T-helper 2 cell treated with Interferon-gamma antibody and Interleukin-4, amounts not matched to agents 5 μg/mL and 100 μg/mL, for 36 hours (primary cell): ENCODE data around the gene TPI1.
"Not testable (repeated sequence)": the region's sequence is repeated elsewhere in the genome, so short reads cannot be mapped to it uniquely, and the experiment has no call there.

Experiments used
- DNase-seq: peaks from one replicate; pipeline ENCODE4 v3.0.0; 2021; ENCODE audit warnings: low spot score
- H3K27ac Mint-ChIP-seq: one replicate; pipeline ENCODE4 v1.8.0; 2021; ENCODE audit warnings: mild to moderate bottlenecking, mixed read lengths
- H3K27me3 Mint-ChIP-seq: one replicate; pipeline ENCODE4 v1.8.0; 2021; ENCODE audit warnings: low read depth, mixed read lengths
- H3K36me3 Mint-ChIP-seq: one replicate; pipeline ENCODE4 v1.8.0; 2021; ENCODE audit warnings: low read depth, mixed read lengths
- H3K4me1 Mint-ChIP-seq: one replicate; pipeline ENCODE4 v1.8.0; 2021; ENCODE audit warnings: low read depth, mixed read lengths
- H3K4me3 Mint-ChIP-seq: one replicate; pipeline ENCODE4 v1.8.0; 2022; ENCODE audit warnings: mild to moderate bottlenecking, moderate library complexity, mixed read lengths
- H3K9me3 Mint-ChIP-seq: one replicate; pipeline ENCODE4 v1.8.0; 2021; ENCODE audit warnings: mixed read lengths

Gene TPI1

DNA sequence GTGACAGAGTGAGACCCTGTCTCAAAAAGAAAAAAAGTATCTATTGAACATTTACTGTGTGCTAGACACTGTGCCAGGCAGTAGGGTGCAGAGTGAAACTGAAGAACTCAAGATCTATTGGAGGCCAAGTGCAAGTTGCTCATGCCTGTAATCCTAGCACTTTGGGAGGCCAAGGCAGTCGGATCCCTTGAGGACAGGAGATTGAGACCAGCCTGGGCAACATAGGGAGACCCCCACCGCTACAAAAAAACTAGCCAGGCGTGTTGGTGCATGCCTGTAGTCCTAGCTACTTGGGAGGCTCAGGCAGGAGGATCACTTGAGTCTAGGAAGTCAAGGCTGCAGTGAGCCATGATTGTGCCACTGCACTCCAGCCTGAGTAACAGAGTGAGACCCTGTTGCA lies 25.4 kb downstream of the TPI1 start:
- H3K27me3 Mint-ChIP-seq: not testable (repeated sequence)

DNA sequence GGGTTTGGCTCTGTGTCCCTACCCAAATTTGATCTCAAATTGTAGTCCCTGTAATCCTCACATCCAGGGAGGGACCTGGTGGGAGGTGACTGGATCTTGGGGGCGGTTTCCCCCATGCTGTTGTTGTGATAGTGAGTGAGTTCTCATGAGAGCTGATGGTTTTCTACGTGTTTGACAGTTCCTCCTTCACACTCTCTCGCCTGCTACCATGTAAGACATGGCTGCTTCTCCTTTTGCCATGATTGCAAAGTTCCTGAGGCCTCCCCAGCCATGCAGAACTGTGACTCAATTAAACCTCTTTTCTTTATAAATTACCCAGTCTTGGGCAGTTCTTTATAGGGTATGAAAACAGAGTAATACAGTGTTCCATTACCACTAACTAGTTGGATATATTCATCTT lies 27.0 kb downstream of the TPI1 start:
- H3K27ac Mint-ChIP-seq: no peak overlapping the region
- no peak overlapping the region for H3K4me3 Mint-ChIP-seq
- no peak for DNase-seq
- no peaks in the 10 kb centered on the region for H3K9me3 Mint-ChIP-seq
- H3K27me3 Mint-ChIP-seq: no peaks in the 10 kb centered on the region
- peaks cover 2% of the 10 kb centered on the region for H3K36me3 Mint-ChIP-seq
- peaks cover 12% of the 10 kb centered on the region for H3K4me1 Mint-ChIP-seq

More for the DNA sequence above, 25.4 kb downstream of the TPI1 start:
- not testable (repeated sequence) for DNase-seq, H3K36me3 Mint-ChIP-seq, H3K9me3 Mint-ChIP-seq
- peaks cover 12% of the 10 kb centered on the region for H3K4me1 Mint-ChIP-seq
- H3K4me3 Mint-ChIP-seq: peak overlapping the region; percentile 21
- peak overlapping the region; percentile 64 for H3K27ac Mint-ChIP-seq

DNA sequence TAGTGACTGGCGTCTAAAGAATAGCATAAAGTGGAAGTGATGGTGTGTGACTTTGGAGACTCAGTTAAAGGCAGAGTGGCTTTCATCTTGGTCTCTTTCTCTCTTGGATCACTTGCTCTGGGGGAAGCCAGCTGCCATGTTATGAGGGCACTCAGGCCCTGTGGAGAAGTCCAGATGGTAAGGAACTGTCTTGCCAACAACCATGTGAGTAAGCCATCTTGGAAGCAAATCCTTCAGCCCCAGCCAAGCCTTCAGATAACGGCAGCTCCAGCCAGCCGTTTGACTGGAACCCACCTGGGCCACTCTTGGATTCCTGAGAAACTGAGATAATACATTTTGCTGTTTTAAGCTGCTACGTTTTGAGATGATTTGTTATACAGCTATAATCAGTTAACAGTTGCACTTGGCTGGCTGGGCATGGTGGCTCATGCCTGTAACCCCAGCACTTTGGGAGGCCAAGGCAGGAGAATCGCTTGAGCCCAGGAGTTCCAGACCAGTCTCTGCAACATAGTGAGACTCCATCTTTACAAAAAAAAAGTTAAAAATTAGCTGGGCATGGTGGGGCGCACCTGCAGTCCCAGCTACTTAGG lies 29.6 kb downstream of the TPI1 start:
- DNase-seq: no peak
- no peak overlapping the region for H3K27ac Mint-ChIP-seq
- H3K4me3 Mint-ChIP-seq: no peak overlapping the region
- no peaks in the 10 kb centered on the region for H3K36me3 Mint-ChIP-seq
- no peaks in the 10 kb centered on the region for H3K27me3 Mint-ChIP-seq
- no peaks in the 10 kb centered on the region for H3K9me3 Mint-ChIP-seq
- H3K4me1 Mint-ChIP-seq: peaks cover 10% of the 10 kb centered on the region

DNA sequence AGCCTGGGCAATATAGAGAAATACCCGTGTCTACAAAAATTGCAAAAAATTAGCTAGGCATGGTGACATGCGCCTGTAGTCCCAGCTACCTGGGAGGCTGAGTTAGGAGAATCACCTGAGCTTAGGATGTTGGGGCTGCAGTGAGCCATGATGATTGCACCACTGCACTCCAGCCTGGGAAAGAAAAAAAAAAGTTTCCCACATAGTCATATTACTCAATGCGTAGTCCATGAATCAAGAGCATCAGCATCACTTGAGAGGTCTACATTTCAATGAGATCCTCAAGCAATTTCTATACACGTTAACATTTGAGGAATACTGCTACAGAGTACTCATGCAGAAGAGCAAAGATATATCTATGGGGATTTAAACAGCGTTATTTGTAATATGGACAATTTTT lies 32.1 kb downstream of the TPI1 start:
- Mint-ChIP-seq H3K36me3 (no peaks in the 10 kb centered on the region), H3K9me3 (no peaks in the 10 kb centered on the region), H3K4me1 (peaks cover 13% of the 10 kb centered on the region), H3K27ac (no peak overlapping the region), H3K4me3 (no peak overlapping the region), H3K27me3 (no peaks in the 10 kb centered on the region)
- DNase-seq: no peak

DNA sequence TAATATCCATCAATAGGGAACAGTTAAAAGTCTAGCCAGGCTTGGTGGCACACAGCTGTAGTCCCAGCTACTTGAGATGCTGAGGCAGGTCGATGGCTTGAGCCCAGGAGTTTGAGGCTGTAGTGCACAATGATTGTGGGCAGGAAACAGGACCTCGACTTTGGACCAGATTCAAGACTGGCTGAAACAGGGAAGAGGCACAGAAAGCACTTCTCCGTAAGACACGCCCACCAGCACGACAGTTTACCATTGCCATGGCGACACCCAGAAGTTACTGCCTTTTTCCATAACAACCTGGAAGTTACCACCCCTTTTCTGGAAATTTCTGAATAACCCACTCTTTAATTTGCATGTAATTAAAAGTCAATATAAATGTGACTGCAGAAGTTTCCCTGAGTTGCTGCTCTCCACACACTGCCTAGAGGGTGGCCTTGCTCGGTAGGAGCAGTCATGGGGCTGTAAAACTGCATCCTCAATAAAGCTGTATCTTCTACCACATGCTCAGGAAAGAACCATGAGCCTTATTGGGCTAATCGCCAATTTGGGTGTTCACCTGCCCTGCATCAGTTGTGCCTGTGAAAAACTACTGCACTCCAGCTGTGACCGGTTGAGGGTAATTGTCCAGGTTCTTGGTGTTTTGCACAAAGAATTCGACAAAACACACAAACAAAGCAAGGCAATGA lies 32.6 kb downstream of the TPI1 start:
- Mint-ChIP-seq H3K9me3 (no peaks in the 10 kb centered on the region), H3K4me3 (no peak overlapping the region), H3K27ac (no peak overlapping the region), H3K36me3 (no peaks in the 10 kb centered on the region), H3K27me3 (no peaks in the 10 kb centered on the region), H3K4me1 (peaks cover 13% of the 10 kb centered on the region)
- DNase-seq: no peak

DNA sequence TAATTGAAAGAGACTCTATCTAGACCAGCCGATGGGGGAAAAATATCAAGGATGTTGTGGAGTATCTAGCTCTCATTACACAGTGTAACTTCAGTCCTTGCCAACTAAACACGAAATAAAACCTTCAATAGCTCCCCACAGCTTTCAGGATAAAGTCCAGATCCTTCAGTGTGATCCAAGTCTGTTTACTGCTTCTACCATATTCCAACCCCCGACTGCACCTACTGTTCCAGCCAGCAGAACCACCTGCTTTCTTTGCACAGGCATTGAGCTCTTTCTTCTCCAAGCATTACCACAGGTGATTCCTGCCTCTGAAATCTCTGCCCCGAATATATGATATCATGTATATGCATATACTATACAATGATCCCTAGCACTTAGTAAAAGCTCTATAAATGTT lies 35.1 kb downstream of the TPI1 start:
- DNase-seq: no peak
- H3K27ac Mint-ChIP-seq: no peak overlapping the region
- no peaks in the 10 kb centered on the region for H3K9me3 Mint-ChIP-seq
- H3K36me3 Mint-ChIP-seq: no peaks in the 10 kb centered on the region
- no peak overlapping the region for H3K4me3 Mint-ChIP-seq
- peaks cover 13% of the 10 kb centered on the region for H3K4me1 Mint-ChIP-seq
- H3K27me3 Mint-ChIP-seq: no peaks in the 10 kb centered on the region

DNA sequence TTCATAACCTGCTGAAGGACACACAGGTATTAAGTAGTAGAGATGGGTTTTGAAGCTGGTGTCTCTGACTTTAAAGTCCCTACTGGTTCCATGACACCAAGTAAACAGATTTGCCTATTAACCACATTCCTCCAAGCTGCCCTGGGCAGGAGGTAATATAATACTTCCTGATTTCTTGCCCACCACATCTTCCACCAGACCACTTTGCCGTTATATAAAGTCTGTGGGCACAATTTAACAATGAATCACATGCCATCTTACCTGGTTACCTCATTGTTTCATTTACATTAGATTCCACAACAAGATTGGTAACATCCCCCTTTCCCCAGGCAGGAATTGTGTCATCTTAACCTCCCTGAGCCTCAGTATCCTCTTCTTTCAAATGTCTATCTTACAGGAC lies 36.4 kb downstream of the TPI1 start:
- Mint-ChIP-seq H3K4me1 (peaks cover 13% of the 10 kb centered on the region), H3K27me3 (no peaks in the 10 kb centered on the region)

DNA sequence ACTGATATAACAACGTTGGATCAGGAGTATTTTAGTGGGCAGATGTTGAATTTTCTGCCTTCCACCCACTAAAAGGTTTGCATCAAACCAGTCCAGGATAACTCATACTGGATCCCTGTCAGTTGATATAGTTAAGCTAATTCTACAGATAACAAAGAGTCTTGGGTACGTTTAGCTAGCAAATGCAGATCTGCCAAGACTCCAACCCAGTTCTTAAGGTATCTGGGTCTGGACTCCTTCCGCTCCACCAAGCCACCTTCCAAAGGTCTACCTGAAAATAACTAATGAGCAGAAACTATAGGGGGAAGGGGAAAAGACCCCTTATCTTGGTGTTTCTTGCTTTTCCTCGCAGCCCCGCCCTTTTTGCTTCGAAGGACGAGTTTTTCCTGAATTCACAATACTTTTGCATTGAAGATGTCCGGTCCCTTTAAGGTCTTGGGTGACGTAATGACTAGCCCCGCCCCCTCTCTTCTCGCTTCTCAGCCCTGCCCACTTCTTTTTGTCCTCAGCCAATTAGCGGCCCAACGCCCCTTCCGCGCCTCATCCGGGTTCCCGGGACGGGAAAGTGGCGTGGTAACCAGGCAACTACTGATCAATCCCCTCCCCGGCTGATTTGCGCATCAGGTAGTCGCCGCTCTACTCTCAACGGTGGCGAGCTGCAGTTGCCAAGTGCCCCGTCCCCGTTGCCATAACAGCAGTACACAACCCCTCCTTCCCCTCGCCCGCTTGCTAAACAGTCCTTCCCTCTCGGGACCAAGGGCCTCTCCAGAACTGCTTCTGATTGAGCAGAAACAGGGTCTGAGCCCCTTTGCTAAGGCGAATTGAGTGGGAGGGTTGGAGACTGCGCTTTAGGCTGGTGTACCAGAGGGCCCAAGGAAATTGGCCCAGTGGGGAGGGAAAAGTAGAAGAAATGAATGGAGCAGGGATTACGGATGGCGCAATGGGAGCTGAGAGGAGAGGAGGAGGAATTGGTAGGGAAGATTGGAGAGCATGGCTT lies 37.2 kb downstream of the TPI1 start, which contains the start of gene LRRC23:
Gene LRRC23, plus strand, starts transcription at position 543 of the 997 bp plus-strand sequence. CDS start 812 bp downstream, outside the sequence.
- H3K27me3 Mint-ChIP-seq: no peaks in the 10 kb centered on the region
- H3K9me3 Mint-ChIP-seq: no peaks in the 10 kb centered on the region
- peaks cover 11% of the 10 kb centered on the region for H3K4me1 Mint-ChIP-seq
- H3K36me3 Mint-ChIP-seq: no peaks in the 10 kb centered on the region
- DNase-seq: peak; percentile 97
- H3K27ac Mint-ChIP-seq: no peak within 1 kb of the TSS
- H3K4me3 Mint-ChIP-seq: no peak within 1 kb of the TSS

More for the DNA sequence above, 36.4 kb downstream of the TPI1 start:
- no peaks in the 10 kb centered on the region for H3K36me3 Mint-ChIP-seq
- H3K27ac Mint-ChIP-seq: no peak overlapping the region
- no peak for DNase-seq
- no peak overlapping the region for H3K4me3 Mint-ChIP-seq
- H3K9me3 Mint-ChIP-seq: no peaks in the 10 kb centered on the region

DNA sequence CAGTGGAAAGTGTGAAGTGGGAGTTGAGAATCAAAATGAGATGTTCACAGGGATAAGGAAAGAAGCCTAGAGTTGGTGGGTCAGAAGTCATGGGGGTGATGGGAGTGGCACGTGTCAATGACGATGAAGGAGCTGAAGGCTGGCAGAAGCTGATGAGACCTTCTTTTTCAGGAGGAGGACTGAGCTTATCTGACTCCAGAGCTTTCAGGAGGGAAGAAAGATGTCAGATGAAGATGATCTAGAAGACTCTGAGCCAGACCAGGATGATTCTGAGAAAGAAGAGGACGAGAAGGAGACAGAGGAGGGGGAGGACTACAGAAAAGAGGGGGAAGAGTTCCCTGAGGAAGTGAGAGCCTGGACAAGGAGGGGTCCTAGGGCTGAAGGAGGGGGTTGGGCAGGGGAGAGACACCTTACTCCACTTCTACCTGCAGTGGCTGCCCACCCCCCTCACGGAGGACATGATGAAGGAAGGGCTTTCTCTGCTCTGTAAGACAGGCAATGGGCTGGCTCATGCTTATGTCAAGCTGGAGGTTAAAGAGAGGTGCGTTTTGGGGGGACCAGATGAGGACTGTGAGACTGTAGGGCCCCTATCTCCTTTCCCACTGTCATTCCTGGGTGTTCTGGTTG lies 38.2 kb downstream of the TPI1 start:
- H3K9me3 Mint-ChIP-seq: no peaks in the 10 kb centered on the region
- peaks cover 3% of the 10 kb centered on the region for H3K4me1 Mint-ChIP-seq
- H3K27ac Mint-ChIP-seq: no peak overlapping the region
- H3K27me3 Mint-ChIP-seq: no peaks in the 10 kb centered on the region
- H3K36me3 Mint-ChIP-seq: no peaks in the 10 kb centered on the region
- no peak overlapping the region for H3K4me3 Mint-ChIP-seq
- DNase-seq: no peak

DNA sequence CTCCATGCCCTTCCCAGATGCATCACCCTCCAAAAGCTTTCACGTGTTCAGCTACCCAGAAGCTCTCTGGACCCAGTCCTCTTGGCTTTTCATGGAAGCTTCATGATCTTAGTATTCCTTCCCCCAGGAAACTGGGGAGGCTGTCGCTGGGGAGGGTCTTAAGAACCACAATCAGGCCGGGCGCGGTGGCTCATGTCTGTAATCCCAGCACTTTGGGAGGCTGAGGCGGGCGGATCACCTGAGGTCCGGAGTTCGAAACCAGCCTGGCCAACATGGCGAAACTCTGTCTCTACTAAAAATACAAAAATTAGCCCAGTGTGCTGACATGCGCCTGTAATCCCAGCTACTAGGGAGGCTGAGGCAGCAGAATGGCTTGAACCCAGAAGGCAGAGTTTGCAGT lies 40.8 kb downstream of the TPI1 start:
- DNase-seq, H3K9me3 Mint-ChIP-seq, H3K27ac Mint-ChIP-seq, H3K4me3 Mint-ChIP-seq, H3K27me3 Mint-ChIP-seq, H3K4me1 Mint-ChIP-seq, H3K36me3 Mint-ChIP-seq: not testable (repeated sequence)

DNA sequence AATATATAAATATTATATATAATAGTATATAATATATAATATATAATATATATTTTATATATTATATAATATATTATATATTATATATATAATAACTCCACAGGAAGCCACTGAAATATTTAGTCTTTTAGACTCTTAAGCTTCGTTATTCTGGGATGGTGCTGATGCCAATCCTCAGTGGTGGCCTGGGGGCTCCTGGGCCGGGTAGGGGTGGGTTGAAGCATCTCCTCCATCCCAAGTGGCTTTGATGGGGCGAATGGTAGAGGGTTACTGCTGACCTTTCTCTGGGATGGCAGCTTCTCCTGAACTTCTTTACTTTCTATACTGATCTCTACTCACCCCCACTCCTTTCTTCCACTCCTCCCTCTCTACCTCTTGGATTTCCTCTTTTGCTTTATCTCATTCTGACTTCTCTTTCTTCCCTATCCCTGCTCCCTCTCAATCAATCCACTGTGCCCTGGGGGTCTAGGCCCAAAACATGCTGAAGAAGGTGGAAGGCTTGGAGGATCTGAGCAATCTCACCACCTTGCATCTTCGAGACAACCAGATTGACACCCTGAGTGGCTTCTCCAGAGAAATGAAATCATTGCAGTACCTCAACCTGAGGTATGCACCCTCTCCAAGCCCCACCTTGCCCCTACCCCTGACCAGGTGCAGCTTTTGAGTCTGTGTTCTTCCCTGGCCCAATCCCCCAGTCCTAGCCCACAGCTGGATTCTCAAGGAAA lies 42.3 kb downstream of the TPI1 start:
- no peaks in the 10 kb centered on the region for H3K9me3 Mint-ChIP-seq
- peaks cover 7% of the 10 kb centered on the region for H3K4me1 Mint-ChIP-seq
- no peak overlapping the region for H3K27ac Mint-ChIP-seq
- no peak overlapping the region for H3K4me3 Mint-ChIP-seq
- H3K27me3 Mint-ChIP-seq: no peaks in the 10 kb centered on the region
- no peak for DNase-seq
- H3K36me3 Mint-ChIP-seq: no peaks in the 10 kb centered on the region

DNA sequence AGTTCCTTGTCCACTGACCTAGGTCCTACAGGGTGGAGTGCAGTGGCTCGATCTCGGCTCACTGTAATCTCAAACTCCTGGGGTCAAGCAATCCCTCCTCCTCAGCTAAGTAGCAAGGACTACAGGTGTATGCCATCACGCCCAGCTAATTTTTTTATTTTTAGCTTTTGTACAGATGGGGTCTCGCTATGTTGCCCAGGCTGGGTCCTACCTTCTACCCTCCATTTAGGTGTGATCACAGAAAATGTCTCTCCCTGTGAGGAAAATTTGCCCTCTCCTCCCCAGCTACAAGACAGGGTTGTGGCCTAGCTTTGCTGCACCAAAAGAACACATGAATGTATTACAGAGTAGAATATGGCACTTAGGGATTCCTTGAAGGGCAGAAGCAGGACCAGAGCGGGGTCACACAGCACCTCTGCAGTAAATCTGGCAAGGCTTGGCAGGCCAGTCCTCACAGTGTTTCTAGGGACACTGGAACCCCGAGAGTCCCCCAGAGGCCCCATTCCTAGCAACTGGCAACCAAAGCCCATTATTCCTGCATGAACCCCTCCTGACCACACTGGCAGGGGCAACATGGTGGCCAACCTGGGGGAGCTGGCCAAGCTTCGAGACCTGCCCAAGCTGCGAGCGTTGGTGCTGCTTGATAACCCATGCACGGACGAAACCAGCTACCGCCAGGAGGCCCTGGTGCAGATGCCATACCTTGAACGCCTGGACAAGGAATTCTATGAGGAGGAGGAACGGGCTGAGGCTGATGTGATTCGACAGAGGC lies 45.0 kb downstream of the TPI1 start:
- no peaks in the 10 kb centered on the region for H3K27me3 Mint-ChIP-seq
- peaks cover 23% of the 10 kb centered on the region for H3K4me1 Mint-ChIP-seq
- no peak for DNase-seq
- H3K36me3 Mint-ChIP-seq: peaks cover 17% of the 10 kb centered on the region
- no peaks in the 10 kb centered on the region for H3K9me3 Mint-ChIP-seq
- H3K27ac Mint-ChIP-seq: peak overlapping the region; percentile 81
- peak overlapping the region; percentile 95 for H3K4me3 Mint-ChIP-seq
